Fibroblast of peridontal ligament (primary cell): ENCODE data around the gene SCP2.
"Not testable (repeated sequence)": the region's sequence is repeated elsewhere in the genome, so short reads cannot be mapped to it uniquely, and the experiment has no call there.

Source experiments
- DNase-seq: peaks from one replicate; pipeline ENCODE4 v3.0.0-alpha.2; 2010; ENCODE audit errors: extremely low read depth

Gene SCP2

DNA sequence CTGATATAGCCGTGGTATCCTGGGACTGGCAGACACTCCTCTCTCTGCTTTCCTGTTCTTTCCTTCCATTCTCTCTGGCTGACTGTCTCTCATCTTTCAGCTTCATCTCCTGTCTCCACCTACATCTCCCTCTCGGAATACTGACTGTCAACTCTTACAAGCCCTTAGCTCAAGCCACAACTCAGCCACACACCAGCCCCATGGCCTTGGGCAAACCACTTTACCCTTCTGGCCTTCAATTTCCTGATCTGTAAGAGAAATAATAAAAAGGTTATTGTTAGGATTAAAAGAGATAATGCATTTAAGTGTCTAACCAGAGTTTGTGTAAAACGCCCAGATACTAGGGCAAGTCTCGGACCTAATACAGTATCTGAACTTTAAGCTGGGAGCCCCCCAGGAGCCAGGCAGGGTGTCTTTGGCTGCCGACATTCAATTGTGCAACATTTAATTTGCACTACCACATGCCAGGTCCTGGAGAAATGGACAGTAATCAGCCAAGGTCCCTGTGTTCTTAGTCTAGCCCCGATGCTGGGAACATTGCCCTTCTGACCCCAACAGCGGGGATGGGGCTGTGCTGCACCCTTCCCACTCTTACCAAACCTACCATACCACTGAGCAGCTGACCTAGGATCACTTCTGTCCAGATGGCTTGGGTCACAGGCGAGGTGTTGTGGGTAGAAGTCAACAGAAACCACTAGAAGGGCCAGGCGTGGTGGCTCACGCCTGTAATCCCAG is 10.7 kb upstream of the SCP2 start:
- no peak for DNase-seq

DNA sequence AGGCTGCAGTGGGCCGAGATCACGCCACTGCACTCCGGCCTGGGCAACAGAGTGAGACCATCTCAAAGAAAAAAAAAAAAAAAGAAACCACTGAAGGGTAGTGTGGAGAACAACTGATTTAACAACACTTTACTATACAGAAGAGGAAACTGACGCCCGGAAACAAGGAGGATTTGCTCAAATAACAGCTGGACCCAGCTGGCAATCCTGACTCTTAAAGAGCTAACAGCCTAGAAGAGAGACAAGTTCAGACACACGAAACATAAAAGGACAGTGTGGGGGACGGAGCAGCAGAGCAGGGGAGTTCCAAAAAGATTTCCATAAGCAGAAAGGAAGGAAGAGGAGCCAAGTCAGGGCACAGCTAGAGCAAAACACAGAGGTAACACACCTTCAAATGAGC is 9.9 kb upstream of the SCP2 start:
- no peak for DNase-seq

DNA sequence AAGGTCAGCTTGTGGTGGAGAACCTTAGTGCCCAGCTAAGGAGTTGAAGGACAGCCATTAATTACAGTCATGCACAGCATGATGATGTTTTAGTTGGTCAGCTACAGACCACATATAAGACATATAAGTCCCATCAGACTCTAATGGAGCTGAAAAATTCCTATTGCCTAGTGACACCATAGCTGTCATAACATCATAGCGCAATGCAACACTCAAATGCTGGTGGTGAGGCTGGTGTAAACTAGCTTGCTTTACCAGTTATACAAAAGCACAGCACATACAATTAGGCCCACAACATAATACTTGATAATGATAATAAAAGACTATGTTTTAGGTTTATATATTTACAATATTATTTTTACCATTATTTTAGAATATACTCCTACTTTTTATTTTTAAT is 9.5 kb upstream of the SCP2 start:
- no peak for DNase-seq

DNA sequence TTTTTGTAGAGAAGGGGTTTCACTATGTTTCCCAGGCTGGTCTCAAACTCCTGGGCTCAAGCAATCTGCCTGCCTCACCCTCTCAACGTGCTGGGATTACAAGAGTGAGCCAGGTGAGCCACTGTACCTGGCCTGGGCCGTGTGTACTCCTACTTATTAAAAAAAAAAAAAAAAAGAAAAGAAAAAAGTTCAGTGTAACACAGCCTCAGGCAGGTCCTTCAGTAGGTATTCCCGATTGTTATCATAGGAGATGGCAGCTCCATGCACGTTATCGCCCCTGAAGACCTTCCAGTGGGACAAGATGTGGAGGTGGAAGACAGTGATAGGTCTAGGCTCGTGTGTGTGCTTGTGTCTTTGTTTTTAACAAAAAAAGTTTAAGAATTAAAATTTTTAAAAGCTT is 8.9 kb upstream of the SCP2 start:
- DNase-seq = no peak

DNA sequence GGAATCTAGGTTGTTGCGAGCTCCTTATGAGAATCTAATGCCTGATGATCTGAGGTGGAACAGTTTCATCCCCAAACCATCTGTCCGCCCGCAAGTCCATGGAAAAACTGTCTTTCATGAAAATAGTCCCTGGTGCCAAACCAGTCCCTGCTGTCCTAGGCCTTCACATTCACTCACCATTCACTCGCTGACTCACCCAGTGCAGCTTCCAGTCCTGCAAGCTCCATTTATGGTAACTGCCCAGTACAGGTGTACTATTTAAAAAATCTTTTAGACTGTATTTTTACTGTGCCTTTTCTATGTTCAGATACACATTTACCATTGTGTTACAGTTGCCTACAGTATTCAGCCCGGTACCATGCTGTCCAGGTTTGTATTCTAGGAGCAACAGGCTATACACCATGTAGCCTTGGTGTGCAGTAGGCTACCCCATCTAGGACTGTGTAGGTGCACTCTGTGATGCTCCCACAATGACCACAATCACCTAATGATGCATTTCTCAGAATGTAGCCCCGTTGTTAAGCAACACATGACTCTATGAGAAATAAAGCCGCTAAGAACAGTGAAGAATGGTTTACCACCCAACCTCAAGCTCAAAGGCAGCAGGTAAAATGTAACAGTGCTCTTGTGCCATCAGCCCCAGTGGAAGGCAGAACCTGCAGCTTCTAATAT is 7.9 kb upstream of the SCP2 start:
- no peak for DNase-seq

DNA sequence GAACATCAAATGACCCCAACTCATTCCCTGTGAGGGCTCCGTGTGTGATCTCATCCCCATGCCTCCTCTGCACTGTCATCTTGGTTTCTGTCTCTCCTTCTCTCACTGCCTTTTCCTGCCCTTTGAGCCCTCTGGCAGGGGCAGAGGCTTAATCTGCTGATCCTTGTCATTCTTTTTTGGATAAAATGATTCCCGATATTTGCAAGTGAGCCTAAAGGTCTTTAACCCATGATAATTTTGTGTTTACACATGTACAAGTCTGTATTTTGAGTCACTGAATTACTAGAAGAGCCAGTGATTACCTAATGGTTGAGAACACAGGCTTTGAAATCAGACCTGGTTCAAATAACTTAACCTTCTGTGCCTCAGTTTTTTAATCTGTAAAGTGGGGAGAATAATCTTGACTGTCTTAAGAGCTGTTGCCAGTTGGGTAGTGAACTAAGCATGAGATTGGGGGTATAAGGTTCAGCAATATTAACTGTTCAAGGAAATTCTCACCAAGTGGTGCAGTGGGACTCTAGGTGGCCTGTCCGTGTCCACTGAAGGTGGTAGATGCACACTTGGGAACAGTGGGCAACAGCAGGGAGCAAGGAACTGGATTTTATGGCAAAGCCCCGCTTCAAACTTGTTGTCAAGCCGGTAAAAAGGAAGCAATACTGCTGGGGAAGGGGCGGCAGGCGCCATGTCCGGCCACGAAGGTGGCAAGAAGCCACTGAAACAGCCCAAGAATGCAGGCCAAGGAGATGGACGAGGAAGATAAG is 7.2 kb upstream of the SCP2 start:
- no peak for DNase-seq

DNA sequence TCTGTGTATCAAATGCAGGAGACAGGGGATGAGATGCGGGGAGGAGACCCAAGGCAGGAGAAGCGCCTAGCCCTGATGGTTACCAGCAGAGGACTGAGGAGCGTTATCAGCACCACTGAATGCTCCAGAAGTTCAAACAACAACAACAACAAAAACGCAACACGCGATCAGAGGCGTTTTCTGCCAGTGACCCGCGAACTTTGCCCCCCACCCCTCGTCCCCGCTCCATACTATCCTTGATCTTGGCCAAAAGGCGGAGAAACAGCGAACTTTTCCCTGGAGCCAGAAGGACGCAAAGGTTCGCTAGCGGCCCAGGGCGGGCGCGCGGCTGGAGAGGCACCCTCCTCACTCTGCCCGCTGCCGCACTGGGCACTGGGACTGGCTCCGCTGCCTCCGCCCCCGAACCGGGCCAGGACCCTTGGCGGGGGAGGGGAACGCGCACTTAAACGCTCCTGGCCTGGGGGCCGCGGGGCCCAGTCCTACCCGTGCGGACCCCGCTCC is 6.2 kb upstream of the SCP2 start:
- peak; percentile 15 for DNase-seq

DNA sequence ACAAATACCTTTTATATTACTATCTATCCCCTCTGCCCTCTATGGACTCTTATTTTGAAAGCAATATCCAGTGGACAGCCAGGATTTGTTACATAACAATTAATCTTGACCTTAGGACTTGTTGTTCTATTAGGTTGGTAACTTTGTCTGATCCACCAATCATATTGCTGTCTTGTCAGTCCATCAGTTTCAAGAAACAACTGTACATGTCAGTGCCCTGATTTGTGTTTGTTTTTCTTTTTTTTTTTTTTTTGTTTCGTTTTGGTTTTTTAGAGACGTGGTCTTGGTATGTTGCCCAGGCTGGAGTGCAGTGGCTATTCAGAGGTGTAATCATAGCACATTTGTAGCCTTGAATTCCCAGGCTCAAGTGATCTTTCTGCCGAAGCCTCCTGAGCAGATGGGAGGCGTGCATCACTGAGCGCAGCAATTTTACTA is 1.5 kb upstream of the SCP2 start:
- peak; percentile 17 for DNase-seq

DNA sequence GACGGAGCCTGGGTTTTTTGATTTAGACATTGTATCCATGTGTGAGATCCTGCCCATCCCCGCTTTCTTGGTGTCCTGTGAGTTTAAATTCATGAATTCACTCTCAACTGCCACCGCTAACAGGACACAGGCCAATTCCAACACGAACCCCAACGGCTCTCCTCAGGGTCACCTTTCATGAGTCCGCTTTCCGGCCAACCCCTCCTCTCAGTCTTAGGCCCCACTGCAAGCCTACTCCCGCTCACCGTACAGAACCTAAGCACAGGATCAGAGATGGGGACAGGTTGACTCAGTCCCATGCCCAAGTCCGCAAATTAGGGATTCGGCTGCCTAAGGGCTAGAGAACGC is 238 bp upstream of the SCP2 start:
- no peak for DNase-seq

DNA sequence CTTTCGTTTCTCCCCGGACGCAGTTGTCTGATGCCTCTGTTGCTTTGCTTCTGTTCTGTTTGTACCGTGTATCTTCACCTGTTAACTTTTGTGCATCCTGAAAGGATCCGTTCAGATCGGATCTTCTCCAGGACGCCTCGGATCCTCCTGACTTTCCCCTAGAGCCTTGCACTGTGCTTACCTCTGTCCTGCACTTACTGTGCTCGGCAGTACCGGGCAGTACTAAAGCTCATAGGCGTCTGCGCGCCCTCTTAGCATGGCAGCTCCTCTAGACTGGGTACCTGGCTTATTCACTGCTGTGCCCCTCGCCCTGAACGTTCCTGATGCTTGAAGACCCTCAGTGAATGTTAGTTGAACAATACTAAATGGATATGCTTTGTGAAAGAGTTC is 934 bp downstream of the SCP2 start:
- peak; percentile 27 for DNase-seq

DNA sequence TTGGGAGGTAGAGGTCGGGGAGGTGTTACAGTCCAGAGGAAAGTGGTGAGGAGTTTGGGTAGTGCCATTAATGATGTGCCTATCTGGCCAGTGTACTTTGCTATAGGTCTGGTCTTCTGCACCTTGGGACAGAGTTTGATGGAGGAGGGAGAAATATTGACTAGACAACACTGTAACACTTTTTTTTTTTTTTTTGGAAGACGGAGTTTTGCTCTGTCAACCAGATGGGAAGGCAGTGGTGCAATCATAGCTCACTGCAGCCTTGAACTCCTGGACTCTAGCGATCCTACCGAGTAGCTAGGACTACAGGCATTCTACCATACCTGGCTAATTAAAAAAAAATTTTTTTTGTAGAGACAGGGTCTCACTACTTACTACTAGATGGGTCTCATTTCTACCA is 1.9 kb downstream of the SCP2 start:
- no peak for DNase-seq

DNA sequence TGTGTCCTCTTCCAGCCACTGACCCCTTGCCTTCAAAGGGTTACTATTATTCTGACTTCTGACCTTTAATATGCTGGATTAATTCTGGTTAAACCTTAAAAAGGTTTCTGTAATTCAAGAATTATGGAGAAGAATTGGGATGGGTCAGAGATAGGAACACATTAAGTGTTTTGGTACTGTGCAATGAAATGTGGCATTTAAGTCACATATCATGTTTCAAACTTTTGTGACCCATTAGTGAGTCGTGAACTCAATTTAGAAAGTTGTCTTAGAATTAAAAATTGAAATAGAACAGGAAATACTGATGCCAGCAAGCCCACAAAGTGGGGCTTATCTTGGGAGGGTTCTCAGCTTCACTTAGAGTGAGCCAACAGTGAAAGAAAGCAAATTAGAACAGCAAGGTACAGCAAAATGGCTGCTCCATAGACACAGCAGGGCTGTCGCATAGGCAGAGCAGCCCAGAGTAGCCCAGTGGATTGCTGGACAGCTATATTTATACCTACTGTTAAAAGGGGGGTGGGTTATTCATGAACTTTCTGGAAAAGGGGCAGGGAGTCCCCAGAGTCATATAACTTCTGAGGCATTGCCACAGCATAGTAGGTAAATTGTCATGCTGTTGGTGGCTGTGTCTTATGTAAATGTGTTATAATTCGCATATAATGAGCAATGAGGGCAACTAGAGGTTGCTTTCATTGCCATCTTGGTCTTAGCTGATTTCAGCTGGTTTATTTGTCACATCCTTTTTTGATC is 10.5 kb downstream of the SCP2 start:
- DNase-seq = no peak

DNA sequence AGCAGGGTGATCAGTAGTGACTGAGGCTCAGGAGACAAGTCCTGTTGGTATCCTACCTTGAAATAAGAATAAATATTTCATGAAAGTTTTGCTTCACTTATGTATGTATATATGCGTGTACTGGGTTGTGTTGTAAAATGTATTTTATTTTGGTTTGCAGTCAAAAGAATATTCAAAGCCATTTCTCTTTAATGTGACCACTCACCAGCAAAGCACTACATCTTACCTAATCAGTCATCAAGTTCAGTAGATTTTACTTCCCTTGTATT is 11.0 kb downstream of the SCP2 start:
- no peak for DNase-seq

DNA sequence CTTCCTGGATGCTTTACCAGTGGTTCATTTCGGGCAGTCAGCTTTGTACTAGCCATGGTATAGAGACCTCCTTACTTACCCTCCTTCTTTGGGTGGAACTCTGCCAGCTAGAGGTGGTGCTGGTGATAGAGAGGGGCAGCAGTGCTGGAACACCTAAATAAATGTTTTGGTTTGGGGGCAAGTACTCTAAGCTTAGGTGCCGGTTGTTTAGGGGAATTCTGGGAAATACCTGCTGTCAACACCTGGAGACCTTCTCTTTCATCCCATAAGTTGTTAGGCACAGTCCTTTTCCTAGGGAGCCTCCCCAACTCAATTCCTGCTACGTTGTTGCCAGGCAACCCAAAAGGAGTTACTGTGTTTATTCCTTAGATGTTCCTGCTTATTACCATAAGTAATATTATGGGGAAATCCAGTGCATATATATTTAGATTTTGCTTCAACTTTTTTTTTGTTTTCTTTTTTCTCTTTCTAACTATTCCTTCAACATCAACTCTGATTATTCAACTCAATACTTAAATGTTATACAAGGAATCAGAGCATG is 16.9 kb downstream of the SCP2 start:
- no peak for DNase-seq

DNA sequence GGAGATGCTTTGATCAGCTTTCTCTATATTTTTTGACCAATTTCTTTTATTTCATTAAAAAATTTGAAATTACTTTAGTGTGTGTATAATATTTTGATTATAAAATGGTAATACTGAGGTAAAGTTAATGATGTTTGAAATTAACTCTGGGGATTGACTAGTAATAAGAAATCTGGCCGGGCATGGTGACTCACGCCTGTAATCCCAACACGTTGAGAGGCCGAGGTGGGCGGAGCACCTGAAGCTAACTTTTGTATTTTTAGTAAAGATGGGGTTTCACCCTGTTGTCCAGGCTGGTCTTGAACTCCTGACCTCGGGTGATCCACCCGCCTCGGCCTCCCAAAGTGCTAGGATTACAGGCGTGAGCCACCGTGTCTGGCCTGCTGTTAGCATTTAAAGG is 17.5 kb downstream of the SCP2 start:
- no peak for DNase-seq

DNA sequence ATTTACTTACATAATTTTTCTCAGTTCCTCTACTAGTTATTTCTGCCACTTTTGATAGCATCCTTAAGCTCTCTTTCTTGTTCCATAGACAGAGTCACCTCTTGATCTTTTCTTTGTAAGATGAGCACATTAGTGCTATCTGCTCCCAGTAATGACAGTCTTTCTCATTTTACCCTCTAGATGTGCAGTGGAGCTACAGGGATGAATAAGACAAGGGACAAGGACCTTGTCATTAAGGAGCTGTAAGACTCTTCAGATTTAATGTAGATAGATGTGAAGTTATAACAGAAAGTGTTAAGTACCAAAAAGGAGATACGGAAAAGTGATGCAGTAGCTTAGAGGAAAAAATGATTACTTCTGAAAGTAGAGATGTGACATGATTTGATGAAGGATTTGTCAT is 20.4 kb downstream of the SCP2 start:
- no peak for DNase-seq

DNA sequence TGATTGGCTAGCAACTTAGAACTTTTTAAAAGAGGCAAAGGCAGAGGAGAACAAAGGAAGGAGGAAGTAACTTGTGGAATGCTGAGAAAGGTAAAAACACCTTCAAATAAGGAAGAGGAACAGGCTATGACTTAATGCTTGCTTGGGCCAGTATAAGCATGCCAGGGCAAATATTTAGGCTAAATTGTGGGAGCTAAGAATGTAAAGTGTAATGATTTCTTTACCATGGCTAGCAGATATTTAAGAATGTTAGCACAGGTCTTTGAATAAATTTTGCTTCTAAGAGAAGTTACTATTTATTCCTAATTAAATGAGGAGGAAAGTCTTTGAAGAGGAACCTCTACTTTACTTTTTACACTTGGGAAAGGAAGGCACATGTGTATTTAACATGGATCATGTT is 22.5 kb downstream of the SCP2 start:
- DNase-seq = not testable (repeated sequence)

DNA sequence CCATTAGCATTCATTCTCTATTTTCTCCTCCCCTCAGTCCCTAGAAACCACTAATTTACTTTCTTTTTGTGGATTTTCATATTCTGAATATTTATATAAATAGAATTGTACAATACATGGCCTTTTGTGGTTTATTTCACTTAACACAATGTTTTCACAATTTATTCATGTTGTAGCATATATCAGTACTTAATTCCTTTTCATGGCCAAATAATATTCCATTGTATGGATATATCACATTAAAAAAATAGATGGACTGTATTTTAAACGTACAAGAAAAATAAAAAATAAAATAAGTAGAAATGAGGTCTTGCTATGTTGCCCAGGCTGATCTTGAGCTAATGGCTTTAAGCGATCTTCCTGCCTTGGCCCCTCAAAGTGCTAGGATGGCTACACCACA is 25.0 kb downstream of the SCP2 start:
- no peak for DNase-seq

DNA sequence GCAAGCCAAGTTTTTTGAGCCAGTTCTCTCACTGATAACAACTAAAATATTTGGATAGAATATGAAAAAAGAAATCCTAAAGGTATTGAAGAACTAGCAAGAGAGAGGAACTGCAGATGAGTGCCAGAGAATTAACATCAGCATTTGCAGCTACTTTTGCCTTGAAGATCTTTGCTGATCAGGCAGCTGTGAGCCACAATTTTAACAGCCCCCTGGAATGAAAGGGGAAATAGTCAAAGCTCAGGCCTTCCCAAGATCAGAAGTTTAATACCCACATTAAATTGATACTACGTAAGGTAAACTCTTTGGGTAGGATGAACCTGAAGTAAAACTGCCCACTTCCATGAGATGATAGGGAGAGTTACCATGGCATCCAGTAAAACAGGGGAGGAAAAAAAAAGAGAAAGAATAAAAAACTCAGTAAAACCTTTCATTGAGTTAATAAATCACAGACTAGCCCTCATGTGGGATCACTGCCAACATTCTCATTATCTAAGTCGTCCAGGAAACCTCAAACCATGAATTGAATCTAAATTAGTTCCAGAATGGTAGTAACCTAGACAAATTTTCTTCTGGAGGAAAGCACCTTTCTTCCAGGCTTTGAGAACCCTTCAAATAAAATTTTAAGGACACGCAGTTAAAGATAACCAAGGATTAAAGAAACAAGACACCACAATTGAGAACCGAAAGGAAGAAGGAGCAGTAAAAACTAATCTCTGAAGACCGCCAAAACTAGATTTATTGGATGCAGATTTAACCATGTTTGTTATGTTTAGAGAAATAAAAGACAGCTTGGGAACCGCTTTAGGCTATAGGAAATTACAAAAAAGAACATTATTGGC is 28.3 kb downstream of the SCP2 start:
- DNase-seq = peak; percentile 95

DNA sequence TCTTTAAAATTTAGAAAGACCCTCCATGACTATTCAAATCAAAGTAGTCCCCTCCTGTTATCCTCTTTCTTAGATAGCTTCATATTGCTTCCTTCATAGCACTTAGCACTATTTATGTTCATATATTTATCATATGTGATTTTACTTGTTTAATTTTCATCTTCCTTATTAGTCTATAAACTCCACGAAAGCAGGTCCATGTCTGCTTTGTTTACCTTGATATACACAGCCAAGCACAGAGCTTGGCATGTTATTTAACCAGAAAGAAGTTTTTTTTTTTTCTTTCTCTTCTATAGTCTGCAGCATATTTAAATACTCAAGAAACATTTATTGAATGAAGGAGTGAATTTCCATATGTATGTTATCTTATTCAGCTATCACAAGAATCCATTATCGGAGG is 36.0 kb downstream of the SCP2 start:
- no peak for DNase-seq

DNA sequence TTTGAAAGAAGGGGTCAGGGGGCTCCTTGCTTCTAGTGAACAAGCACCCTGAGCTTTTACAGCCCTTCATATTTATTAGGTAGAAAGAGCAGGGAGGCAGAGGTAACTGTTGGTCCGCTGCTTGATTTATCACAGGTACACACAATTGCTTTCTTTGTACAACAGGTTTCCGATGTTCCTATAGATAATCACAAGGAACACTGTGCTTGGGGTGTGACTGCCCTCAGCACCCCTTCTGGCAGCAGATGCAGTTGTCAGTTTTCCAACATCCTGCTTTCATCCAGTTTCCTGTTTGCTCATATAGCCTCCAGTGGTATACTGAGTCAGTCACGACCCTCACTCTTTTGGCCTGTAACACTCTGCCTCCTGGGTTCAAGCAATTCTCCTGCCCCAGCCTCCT is 40.6 kb downstream of the SCP2 start:
- DNase-seq = no peak
